ENCODE results near the gene ADGRG6. TPM values are rescaled to one million over a fixed set of nuclear protein-coding genes. Genes with fewer than 3 reads are reported as not detected.
A peak's percentile ranks its signal among the peaks of the same experiment; 100 is the strongest.

Gene ADGRG6
- total and polyA plus RNA-seq, 2 experiments from 2014 or later, result 0.38 to 1.5 TPM

GRCh38 chr6:142395266-142395665 lies 93.5 kb downstream of the ADGRG6 start:
- in situ Hi-C loops (cut with MboI), result loop anchor here (25.0 kb wide), 1 partner anchor 233 kb away; no protein-coding TSS in a partner anchor
- Histone ChIP-seq H3K27ac (no peak overlapping the region), H3K36me3 (ENCODE audit: low read depth) (no peaks in the 10 kb centered on the region)

GRCh38 chr6:142395768-142396231 lies 94.0 kb downstream of the ADGRG6 start:
- in situ Hi-C loops (cut with MboI), result loop anchor here (25.0 kb wide), 1 partner anchor 233 kb away; no protein-coding TSS in a partner anchor

More at GRCh38 chr6:142395266-142395665, 93.5 kb downstream of the ADGRG6 start:
- Histone ChIP-seq H3K4me2 (ENCODE audit: unreplicated experiment) (no peak overlapping the region), H3K9me2 (ENCODE audit: insufficient read depth) (no peaks in the 10 kb centered on the region), H3K4me1 (ENCODE audit: insufficient read depth) (peaks cover 6% of the 10 kb centered on the region; the same call in 1 of the 2 replicates), H2AFZ (no peak overlapping the region; the same call in 1 of the 2 replicates), H3K4me3 (no peak overlapping the region), H3K9ac (no peak overlapping the region), H3K9me3 (ENCODE audit: low read depth) (no peaks in the 10 kb centered on the region), H3K79me2 (ENCODE audit: insufficient read depth) (no peaks in the 10 kb centered on the region), H4K20me1 (ENCODE audit: insufficient read depth) (no peaks in the 10 kb centered on the region), H3K27me3 (replicated peaks; ENCODE audit: insufficient read depth) (no peaks in the 10 kb centered on the region), H3F3A (ENCODE audit: insufficient read depth) (no peaks in the 10 kb centered on the region)
- DNase-seq, result no peak
- TF ChIP-seq EZH2 (IDR thresholded peaks at IDR 0.05; ENCODE audit: insufficient read depth, poor library complexity, severe bottlenecking), result no peak
- 98% methylated on average over 3 of the region's 3 CpGs for WGBS, 2 experiments (ENCODE audit: low coverage in 1 of 2, low lambda C conversion rate in 2 of 2, missing lambda C conversion rate in 2 of 2)

GRCh38 chr6:142398353-142398752 lies 96.5 kb downstream of the ADGRG6 start:
- in situ Hi-C loops (cut with MboI), result loop anchor here (25.0 kb wide), 1 partner anchor 236 kb away; no protein-coding TSS in a partner anchor
- 63 to 74% methylated on average over 4 of the region's 4 CpGs for WGBS, 2 experiments (ENCODE audit: low coverage in 1 of 2, low lambda C conversion rate in 2 of 2, missing lambda C conversion rate in 2 of 2)

More at GRCh38 chr6:142395768-142396231, 94.0 kb downstream of the ADGRG6 start:
- no peaks in the 10 kb centered on the region for H3K9me2 ChIP-seq (ENCODE audit: insufficient read depth)
- TF ChIP-seq EZH2phosphoT487 (IDR thresholded peaks at IDR 0.05; ENCODE audit: insufficient read depth, low read depth) (no peak), EZH2 (IDR thresholded peaks at IDR 0.05; ENCODE audit: insufficient read depth, poor library complexity, severe bottlenecking) (no peak)
- no peak overlapping the region for H3K9ac ChIP-seq
- H3K4me1 ChIP-seq (ENCODE audit: insufficient read depth), result peaks cover 6% of the 10 kb centered on the region; the same call in 1 of the 2 replicates
- H3K9me3 ChIP-seq (ENCODE audit: low read depth), result no peaks in the 10 kb centered on the region
- DNase-seq, result no peak
- no peak overlapping the region for H3K4me3 ChIP-seq
- no peaks in the 10 kb centered on the region for H3K27me3 ChIP-seq (replicated peaks; ENCODE audit: insufficient read depth)
- H4K20me1 ChIP-seq (ENCODE audit: insufficient read depth), result no peaks in the 10 kb centered on the region
- H3K79me2 ChIP-seq (ENCODE audit: insufficient read depth), result no peaks in the 10 kb centered on the region
- no peaks in the 10 kb centered on the region for H3F3A ChIP-seq (ENCODE audit: insufficient read depth)
- no peak overlapping the region for H3K4me2 ChIP-seq (ENCODE audit: unreplicated experiment)
- 95 to 96% methylated on average over 1 of the region's 1 CpG for WGBS, 2 experiments (ENCODE audit: low coverage in 1 of 2, low lambda C conversion rate in 2 of 2, missing lambda C conversion rate in 2 of 2)
- H2AFZ ChIP-seq, result peak overlapping the region; percentile 32
- H3K27ac ChIP-seq, result no peak overlapping the region
- H3K36me3 ChIP-seq (ENCODE audit: low read depth), result no peaks in the 10 kb centered on the region

GRCh38 chr6:142399739-142400138 lies 97.9 kb downstream of the ADGRG6 start:
- H3K27me3 ChIP-seq (replicated peaks; ENCODE audit: insufficient read depth), result no peaks in the 10 kb centered on the region
- no peak overlapping the region for H3K9ac ChIP-seq
- in situ Hi-C loops (cut with MboI), result loop anchor here (25.0 kb wide), 1 partner anchor 237 kb away; no protein-coding TSS in a partner anchor
- no peak for TF ChIP-seq EZH2phosphoT487 (IDR thresholded peaks at IDR 0.05; ENCODE audit: insufficient read depth, low read depth)
- no peak for TF ChIP-seq EZH2 (IDR thresholded peaks at IDR 0.05; ENCODE audit: insufficient read depth, poor library complexity, severe bottlenecking)
- no peaks in the 10 kb centered on the region for H3K9me2 ChIP-seq (ENCODE audit: insufficient read depth)
- H3K27ac ChIP-seq, result no peak overlapping the region
- H3K4me2 ChIP-seq (ENCODE audit: unreplicated experiment), result no peak overlapping the region
- no peak overlapping the region for H2AFZ ChIP-seq
- DNase-seq, result no peak
- no peaks in the 10 kb centered on the region for H3F3A ChIP-seq (ENCODE audit: insufficient read depth)
- H3K36me3 ChIP-seq (ENCODE audit: low read depth), result no peaks in the 10 kb centered on the region
- H3K4me1 ChIP-seq (ENCODE audit: insufficient read depth), result peaks cover 10% of the 10 kb centered on the region; the same call in 1 of the 2 replicates
- H3K9me3 ChIP-seq (ENCODE audit: low read depth), result no peaks in the 10 kb centered on the region
- H4K20me1 ChIP-seq (ENCODE audit: insufficient read depth), result no peaks in the 10 kb centered on the region
- no peak overlapping the region for H3K4me3 ChIP-seq
- no peaks in the 10 kb centered on the region for H3K79me2 ChIP-seq (ENCODE audit: insufficient read depth)
- 73 to 80% methylated on average over 2 of the region's 2 CpGs for WGBS, 2 experiments (ENCODE audit: low coverage in 1 of 2, low lambda C conversion rate in 2 of 2, missing lambda C conversion rate in 2 of 2)

More at GRCh38 chr6:142398353-142398752, 96.5 kb downstream of the ADGRG6 start:
- Histone ChIP-seq H3K79me2 (ENCODE audit: insufficient read depth) (no peaks in the 10 kb centered on the region), H3K9me3 (ENCODE audit: low read depth) (no peaks in the 10 kb centered on the region), H4K20me1 (ENCODE audit: insufficient read depth) (no peaks in the 10 kb centered on the region), H3K27me3 (replicated peaks; ENCODE audit: insufficient read depth) (no peaks in the 10 kb centered on the region), H3K4me1 (ENCODE audit: insufficient read depth) (peaks cover 10% of the 10 kb centered on the region; the same call in 1 of the 2 replicates), H3K9ac (no peak overlapping the region), H3F3A (ENCODE audit: insufficient read depth) (no peaks in the 10 kb centered on the region), H3K4me2 (ENCODE audit: unreplicated experiment) (no peak overlapping the region), H2AFZ (no peak overlapping the region), H3K9me2 (ENCODE audit: insufficient read depth) (no peaks in the 10 kb centered on the region), H3K27ac (no peak overlapping the region), H3K4me3 (no peak overlapping the region), H3K36me3 (ENCODE audit: low read depth) (no peaks in the 10 kb centered on the region)
- TF ChIP-seq EZH2 (IDR thresholded peaks at IDR 0.05; ENCODE audit: insufficient read depth, poor library complexity, severe bottlenecking) (no peak), EZH2phosphoT487 (IDR thresholded peaks at IDR 0.05; ENCODE audit: insufficient read depth, low read depth) (no peak)
- DNase-seq, result no peak
